WTC11 (cell line): Measurements from ENCODE around the gene PIP4K2C. TPM values are rescaled to one million over a fixed set of nuclear protein-coding genes. Genes with fewer than 3 reads are reported as not detected.

Experiments
- ATF1 ChIP-seq: sonication (generic); formaldehyde crosslinking; IDR thresholded peaks from 2 replicates; pipeline ENCODE4 v1.8.1; 2023; ENCODE audit warnings: mild to moderate bottlenecking, moderate library complexity, missing genetic modification reagents
- CREB1 ChIP-seq: sonication (generic); formaldehyde crosslinking; IDR thresholded peaks from 2 replicates; pipeline ENCODE4 v1.8.0; 2023; ENCODE audit warnings: mild to moderate bottlenecking, missing genetic modification reagents
- ESRRA ChIP-seq: sonication (generic); formaldehyde crosslinking; IDR thresholded peaks from 2 replicates; pipeline ENCODE4 v1.8.1; 2022; ENCODE audit warnings: mild to moderate bottlenecking, missing genetic modification reagents, borderline replicate concordance
- FOXK1 ChIP-seq: sonication (generic); formaldehyde crosslinking; IDR thresholded peaks from 2 replicates; pipeline ENCODE4 v1.8.0; 2022; ENCODE audit warnings: mild to moderate bottlenecking, moderate library complexity, missing genetic modification reagents
- FOXP1 ChIP-seq: sonication (generic); formaldehyde crosslinking; IDR thresholded peaks from 2 replicates; pipeline ENCODE4 v1.8.0; 2022; ENCODE audit warnings: missing genetic modification reagents, mild to moderate bottlenecking, moderate library complexity, borderline replicate concordance
- GABPB1 ChIP-seq: sonication (generic); formaldehyde crosslinking; IDR thresholded peaks from 2 replicates; pipeline ENCODE4 v1.8.1; 2023; ENCODE audit warnings: mild to moderate bottlenecking, missing genetic modification reagents
- HMGXB4 ChIP-seq: sonication (generic); formaldehyde crosslinking; IDR thresholded peaks from 2 replicates; pipeline ENCODE4 v1.8.1; 2023; ENCODE audit warnings: mild to moderate bottlenecking, moderate library complexity, missing genetic modification reagents
- IRF2 ChIP-seq: sonication (generic); formaldehyde crosslinking; IDR thresholded peaks from 2 replicates; pipeline ENCODE4 v1.8.0; 2022; ENCODE audit warnings: low read depth, missing genetic modification reagents, borderline replicate concordance
- MAX ChIP-seq: sonication (generic); formaldehyde crosslinking; IDR thresholded peaks from 2 replicates; pipeline ENCODE4 v1.8.0; 2022; ENCODE audit warnings: mild to moderate bottlenecking, missing genetic modification reagents
- NFYB ChIP-seq: sonication (generic); formaldehyde crosslinking; conservative IDR thresholded peaks from 2 replicates; pipeline ENCODE4 v1.8.0; 2022; ENCODE audit warnings: low read depth, missing genetic modification reagents
- NR2C2 ChIP-seq: sonication (generic); formaldehyde crosslinking; IDR thresholded peaks from 2 replicates; pipeline ENCODE4 v1.8.0; 2022; ENCODE audit warnings: mild to moderate bottlenecking, missing genetic modification reagents
- PREB ChIP-seq: sonication (generic); formaldehyde crosslinking; IDR thresholded peaks from 2 replicates; pipeline ENCODE4 v1.8.1; 2022; ENCODE audit warnings: mild to moderate bottlenecking, missing genetic modification reagents, moderate library complexity, borderline replicate concordance
- PRRX2 ChIP-seq: fragments of 250-450 bp; sonication (Bioruptor Pico); IDR thresholded peaks from 2 replicates; pipeline ENCODE4 v1.8.0; 2021; ENCODE audit warnings: mild to moderate bottlenecking
- SP1 ChIP-seq: sonication (generic); formaldehyde crosslinking; conservative IDR thresholded peaks from 2 replicates; pipeline ENCODE4 v1.8.1; 2022; ENCODE audit warnings: missing genetic modification reagents
- STAT6 ChIP-seq: sonication (generic); formaldehyde crosslinking; conservative IDR thresholded peaks from 2 replicates; pipeline ENCODE4 v1.8.1; 2023; ENCODE audit warnings: mild to moderate bottlenecking, low read depth, missing genetic modification reagents, moderate library complexity
- TEAD1 ChIP-seq: sonication (generic); formaldehyde crosslinking; IDR thresholded peaks from 2 replicates; pipeline ENCODE4 v1.8.0; 2022; ENCODE audit warnings: mild to moderate bottlenecking, missing genetic modification reagents
- TEAD4 ChIP-seq: sonication (generic); formaldehyde crosslinking; IDR thresholded peaks from 2 replicates; pipeline ENCODE4 v1.8.0; 2022; ENCODE audit warnings: mild to moderate bottlenecking, missing genetic modification reagents
- TP53 ChIP-seq: sonication (generic); formaldehyde crosslinking; IDR thresholded peaks from 2 replicates; pipeline ENCODE4 v1.8.1; 2023; ENCODE audit warnings: mild to moderate bottlenecking, missing genetic modification reagents
- ZNF121 ChIP-seq: sonication (generic); formaldehyde crosslinking; IDR thresholded peaks from 2 replicates; pipeline ENCODE4 v1.8.0; 2023; ENCODE audit warnings: missing genetic modification reagents
- ZNF232 ChIP-seq: sonication (generic); formaldehyde crosslinking; IDR thresholded peaks from 2 replicates; pipeline ENCODE4 v1.8.0; 2022; ENCODE audit warnings: mild to moderate bottlenecking, missing genetic modification reagents
- ZNF396 ChIP-seq: fragments of 250-450 bp; sonication (Bioruptor Pico); IDR thresholded peaks from 2 replicates; pipeline ENCODE4 v1.8.0; 2021; ENCODE audit warnings: mild to moderate bottlenecking, moderate library complexity, borderline replicate concordance
- total RNA-seq: library from RNA; stranded (reverse); gene quantifications from 3 replicates; pipeline ENCODE4 v1.2.3, GENCODE V29; 2021
- TF ChIP-seq, protein P1 (sequence below): sonication (generic); formaldehyde crosslinking; IDR thresholded peaks from 2 replicates; pipeline ENCODE4 v1.8.1; 2023; ENCODE audit warnings: mild to moderate bottlenecking, missing genetic modification reagents
- TF ChIP-seq, protein P2 (sequence below): fragments of 200-600 bp; IDR thresholded peaks from 2 replicates; pipeline ENCODE4 v1.8.0; 2022; ENCODE audit warnings: antibody characterized with exemption
- TF ChIP-seq, protein P3 (sequence below): sonication (generic); formaldehyde crosslinking; IDR thresholded peaks from 2 replicates; pipeline ENCODE4 v1.8.1; 2022; ENCODE audit warnings: low read depth, missing genetic modification reagents, borderline replicate concordance
- TF ChIP-seq, protein P4 (sequence below): sonication (generic); formaldehyde crosslinking; IDR thresholded peaks from 2 replicates; pipeline ENCODE4 v1.8.1; 2023; ENCODE audit warnings: mild to moderate bottlenecking, missing genetic modification reagents, moderate library complexity
- TF ChIP-seq, protein P5 (sequence below): sonication (generic); formaldehyde crosslinking; IDR thresholded peaks from 2 replicates; pipeline ENCODE4 v1.8.1; 2022; ENCODE audit warnings: mild to moderate bottlenecking, moderate library complexity, missing genetic modification reagents

The PIP4K2C gene
- total RNA-seq, 1 experiment from 2014 or later = 25.4 TPM

DNA sequence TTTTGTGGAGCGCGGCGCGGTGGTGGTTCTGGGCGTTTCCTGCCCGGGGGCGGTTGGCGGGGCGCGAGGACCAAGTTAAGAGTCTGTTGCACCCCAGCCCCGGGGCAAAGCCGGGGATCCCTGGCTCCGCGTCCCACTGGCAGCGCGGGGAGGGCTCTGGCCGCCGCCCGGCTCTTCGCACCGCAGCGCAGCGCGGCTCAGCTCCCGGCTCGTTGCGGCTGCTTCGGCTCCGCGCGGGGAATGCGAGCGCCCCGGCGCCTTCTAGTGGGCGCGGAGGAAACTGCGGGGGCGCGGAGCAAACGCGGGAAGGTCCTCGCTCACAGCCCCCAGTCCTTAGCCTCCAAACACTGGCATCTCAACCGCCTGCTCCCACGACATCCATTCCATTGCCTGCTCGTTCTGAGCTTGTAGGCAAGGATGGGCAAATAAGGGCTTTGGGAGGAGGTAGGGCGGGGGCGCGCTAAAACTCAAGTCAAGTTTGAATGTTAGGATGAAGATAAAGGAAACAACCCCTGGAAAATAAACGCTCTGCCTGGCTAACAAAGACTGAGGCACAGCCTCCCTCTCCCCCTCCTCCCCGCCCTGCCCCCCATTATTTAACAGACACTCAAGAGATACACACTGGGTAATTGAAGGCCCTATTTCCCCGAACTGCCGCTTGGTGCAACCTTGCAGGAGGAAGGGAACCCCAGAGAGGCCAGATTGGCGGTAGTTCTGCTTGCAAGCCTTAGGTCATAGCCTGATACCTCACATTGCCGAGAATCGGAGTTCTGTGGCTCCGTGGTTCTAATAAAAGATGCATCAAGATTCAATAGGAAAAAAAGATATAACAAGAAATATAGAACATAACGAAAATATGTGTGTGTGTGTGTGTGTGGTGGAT lies 42.2 kb downstream of the PIP4K2C start, which contains the start of gene B4GALNT1 (continued):
- TF ChIP-seq, protein P1, sequence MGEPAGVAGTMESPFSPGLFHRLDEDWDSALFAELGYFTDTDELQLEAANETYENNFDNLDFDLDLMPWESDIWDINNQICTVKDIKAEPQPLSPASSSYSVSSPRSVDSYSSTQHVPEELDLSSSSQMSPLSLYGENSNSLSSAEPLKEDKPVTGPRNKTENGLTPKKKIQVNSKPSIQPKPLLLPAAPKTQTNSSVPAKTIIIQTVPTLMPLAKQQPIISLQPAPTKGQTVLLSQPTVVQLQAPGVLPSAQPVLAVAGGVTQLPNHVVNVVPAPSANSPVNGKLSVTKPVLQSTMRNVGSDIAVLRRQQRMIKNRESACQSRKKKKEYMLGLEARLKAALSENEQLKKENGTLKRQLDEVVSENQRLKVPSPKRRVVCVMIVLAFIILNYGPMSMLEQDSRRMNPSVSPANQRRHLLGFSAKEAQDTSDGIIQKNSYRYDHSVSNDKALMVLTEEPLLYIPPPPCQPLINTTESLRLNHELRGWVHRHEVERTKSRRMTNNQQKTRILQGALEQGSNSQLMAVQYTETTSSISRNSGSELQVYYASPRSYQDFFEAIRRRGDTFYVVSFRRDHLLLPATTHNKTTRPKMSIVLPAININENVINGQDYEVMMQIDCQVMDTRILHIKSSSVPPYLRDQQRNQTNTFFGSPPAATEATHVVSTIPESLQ (CRISPR knock-in tag) = no peak
- TF ChIP-seq ZNF121 (CRISPR knock-in tag) (no peak), NR2C2 (no peak), TEAD4 (no peak), ZNF396 (no peak), TEAD1 (CRISPR knock-in tag) (0 out of 2 replicates have a peak, but pooled peaks have one; percentile 58), PRRX2 (CRISPR knock-in tag) (no peak), TP53 (CRISPR knock-in tag) (no peak), SP1 (CRISPR knock-in tag) (peak; percentile 66; the same call in 1 of the 2 replicates), CREB1 (CRISPR knock-in tag) (no peak), STAT6 (CRISPR knock-in tag) (no peak), FOXP1 (CRISPR knock-in tag) (peak; percentile 87; the same call in 1 of the 2 replicates), HMGXB4 (CRISPR knock-in tag) (peak; percentile 96), ATF1 (CRISPR knock-in tag) (no peak), FOXK1 (no peak), NFYB (no peak), GABPB1 (CRISPR knock-in tag) (peak; percentile 66), IRF2 (CRISPR knock-in tag) (no peak), MAX (peak; percentile 87), ESRRA (CRISPR knock-in tag) (peak; percentile 69), PREB (CRISPR knock-in tag) (0 out of 2 replicates have a peak, but pooled peaks have one; percentile 72), ZNF232 (no peak; the same call in 1 of the 2 replicates)
- TF ChIP-seq, protein P2, sequence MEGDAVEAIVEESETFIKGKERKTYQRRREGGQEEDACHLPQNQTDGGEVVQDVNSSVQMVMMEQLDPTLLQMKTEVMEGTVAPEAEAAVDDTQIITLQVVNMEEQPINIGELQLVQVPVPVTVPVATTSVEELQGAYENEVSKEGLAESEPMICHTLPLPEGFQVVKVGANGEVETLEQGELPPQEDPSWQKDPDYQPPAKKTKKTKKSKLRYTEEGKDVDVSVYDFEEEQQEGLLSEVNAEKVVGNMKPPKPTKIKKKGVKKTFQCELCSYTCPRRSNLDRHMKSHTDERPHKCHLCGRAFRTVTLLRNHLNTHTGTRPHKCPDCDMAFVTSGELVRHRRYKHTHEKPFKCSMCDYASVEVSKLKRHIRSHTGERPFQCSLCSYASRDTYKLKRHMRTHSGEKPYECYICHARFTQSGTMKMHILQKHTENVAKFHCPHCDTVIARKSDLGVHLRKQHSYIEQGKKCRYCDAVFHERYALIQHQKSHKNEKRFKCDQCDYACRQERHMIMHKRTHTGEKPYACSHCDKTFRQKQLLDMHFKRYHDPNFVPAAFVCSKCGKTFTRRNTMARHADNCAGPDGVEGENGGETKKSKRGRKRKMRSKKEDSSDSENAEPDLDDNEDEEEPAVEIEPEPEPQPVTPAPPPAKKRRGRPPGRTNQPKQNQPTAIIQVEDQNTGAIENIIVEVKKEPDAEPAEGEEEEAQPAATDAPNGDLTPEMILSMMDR = peak; percentile 73
- TF ChIP-seq, protein P3, sequence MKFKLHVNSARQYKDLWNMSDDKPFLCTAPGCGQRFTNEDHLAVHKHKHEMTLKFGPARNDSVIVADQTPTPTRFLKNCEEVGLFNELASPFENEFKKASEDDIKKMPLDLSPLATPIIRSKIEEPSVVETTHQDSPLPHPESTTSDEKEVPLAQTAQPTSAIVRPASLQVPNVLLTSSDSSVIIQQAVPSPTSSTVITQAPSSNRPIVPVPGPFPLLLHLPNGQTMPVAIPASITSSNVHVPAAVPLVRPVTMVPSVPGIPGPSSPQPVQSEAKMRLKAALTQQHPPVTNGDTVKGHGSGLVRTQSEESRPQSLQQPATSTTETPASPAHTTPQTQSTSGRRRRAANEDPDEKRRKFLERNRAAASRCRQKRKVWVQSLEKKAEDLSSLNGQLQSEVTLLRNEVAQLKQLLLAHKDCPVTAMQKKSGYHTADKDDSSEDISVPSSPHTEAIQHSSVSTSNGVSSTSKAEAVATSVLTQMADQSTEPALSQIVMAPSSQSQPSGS (CRISPR knock-in tag) = no peak
- TF ChIP-seq, protein P4, sequence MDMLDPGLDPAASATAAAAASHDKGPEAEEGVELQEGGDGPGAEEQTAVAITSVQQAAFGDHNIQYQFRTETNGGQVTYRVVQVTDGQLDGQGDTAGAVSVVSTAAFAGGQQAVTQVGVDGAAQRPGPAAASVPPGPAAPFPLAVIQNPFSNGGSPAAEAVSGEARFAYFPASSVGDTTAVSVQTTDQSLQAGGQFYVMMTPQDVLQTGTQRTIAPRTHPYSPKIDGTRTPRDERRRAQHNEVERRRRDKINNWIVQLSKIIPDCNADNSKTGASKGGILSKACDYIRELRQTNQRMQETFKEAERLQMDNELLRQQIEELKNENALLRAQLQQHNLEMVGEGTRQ (CRISPR knock-in tag) = no peak
- TF ChIP-seq, protein P5, sequence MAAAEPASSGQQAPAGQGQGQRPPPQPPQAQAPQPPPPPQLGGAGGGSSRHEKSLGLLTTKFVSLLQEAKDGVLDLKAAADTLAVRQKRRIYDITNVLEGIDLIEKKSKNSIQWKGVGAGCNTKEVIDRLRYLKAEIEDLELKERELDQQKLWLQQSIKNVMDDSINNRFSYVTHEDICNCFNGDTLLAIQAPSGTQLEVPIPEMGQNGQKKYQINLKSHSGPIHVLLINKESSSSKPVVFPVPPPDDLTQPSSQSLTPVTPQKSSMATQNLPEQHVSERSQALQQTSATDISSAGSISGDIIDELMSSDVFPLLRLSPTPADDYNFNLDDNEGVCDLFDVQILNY (CRISPR knock-in tag) = peak; percentile 64; the same call in 1 of the 2 replicates
